Measurements from ENCODE around the gene TDRD3. TPM values are rescaled to one million over a fixed set of nuclear protein-coding genes. Genes with fewer than 3 reads are reported as not detected.
A peak's percentile ranks its signal among the peaks of the same experiment; 100 is the strongest.

TDRD3 gene
- total and polyA plus RNA-seq, 4 donors, result 3.6 to 15.8 (median 6.2) TPM

- no peak for DNase-seq (ENCODE audit: low spot score)
- Histone ChIP-seq H3K4me1 (ENCODE audit: control insufficient read depth in 4 of 4, insufficient read depth in 4 of 4, low read length in 3 of 4) (peaks cover 0 to 19% (median 4%) of the 10 kb centered on the region in 4 donors), H3K9me3 (ENCODE audit: control insufficient read depth in 4 of 4, low read length in 3 of 4) (no peaks in the 10 kb centered on the region), H3K27ac (ENCODE audit: low read depth in 1 of 2, low read length in 2 of 2) (no peak overlapping the region), H3K9ac (ENCODE audit: low read depth in 1 of 2, low read length in 2 of 2) (no peak overlapping the region), H3K27me3 (ENCODE audit: control insufficient read depth in 4 of 4, insufficient read depth in 4 of 4, low read length in 3 of 4) (no peaks in the 10 kb centered on the region), H3K4me3 (ENCODE audit: low read depth in 1 of 3, low read length in 3 of 3) (no peak overlapping the region), H3K36me3 (ENCODE audit: control insufficient read depth in 4 of 4, insufficient read depth in 3 of 4, low read depth in 1 of 4, low read length in 3 of 4) (no peaks in the 10 kb centered on the region)
- no peak for TF ChIP-seq JUND (IDR thresholded peaks at IDR 0.05)
- no peak for TF ChIP-seq HNF4A (conservative IDR thresholded peaks at IDR 0.05)
- no peak for TF ChIP-seq HNF4G (IDR thresholded peaks at IDR 0.05)
- no peak for TF ChIP-seq REST (IDR thresholded peaks at IDR 0.05)
- no peak for TF ChIP-seq RAD21 (IDR thresholded peaks at IDR 0.05)
- TF ChIP-seq RXRA (IDR thresholded peaks at IDR 0.05), result no peak
- WGBS, result 96% methylated on average over 3 of the region's 3 CpGs
These were observed 16.0 kb downstream of the TDRD3 start for GRCh38 chr13:60412909-60413616.

- Histone ChIP-seq H3K27me3 (ENCODE audit: control insufficient read depth in 4 of 4, insufficient read depth in 4 of 4, low read length in 3 of 4) (no peaks in the 10 kb centered on the region), H3K4me1 (ENCODE audit: control insufficient read depth in 4 of 4, insufficient read depth in 4 of 4, low read length in 3 of 4) (peaks cover 0 to 19% (median 3%) of the 10 kb centered on the region in 4 donors), H3K4me3 (ENCODE audit: low read depth in 1 of 3, low read length in 3 of 3) (no peak overlapping the region), H3K27ac (ENCODE audit: low read depth in 1 of 2, low read length in 2 of 2) (peak overlapping the region in 1 of 2 donors; percentile 20), H3K36me3 (ENCODE audit: control insufficient read depth in 4 of 4, insufficient read depth in 3 of 4, low read depth in 1 of 4, low read length in 3 of 4) (no peaks in the 10 kb centered on the region), H3K9ac (ENCODE audit: low read depth in 1 of 2, low read length in 2 of 2) (no peak overlapping the region), H3K9me3 (ENCODE audit: control insufficient read depth in 4 of 4, low read length in 3 of 4) (no peaks in the 10 kb centered on the region)
- DNase-seq (ENCODE audit: low spot score), result no peak
- peak; percentile 28 for TF ChIP-seq SP1 (IDR thresholded peaks at IDR 0.05)
- TF ChIP-seq FOXA2 (IDR thresholded peaks at IDR 0.05), result peak; percentile 25
- no peak for TF ChIP-seq YY1 (IDR thresholded peaks at IDR 0.05)
- TF ChIP-seq HNF4A (conservative IDR thresholded peaks at IDR 0.05), result peak; percentile 18 to 50
These were observed 17.2 kb downstream of the TDRD3 start for GRCh38 chr13:60414177-60414576.

- Histone ChIP-seq H3K9ac (ENCODE audit: low read depth in 1 of 2, low read length in 2 of 2) (no peak overlapping the region), H3K36me3 (ENCODE audit: control insufficient read depth in 4 of 4, insufficient read depth in 3 of 4, low read depth in 1 of 4, low read length in 3 of 4) (no peaks in the 10 kb centered on the region), H3K9me3 (ENCODE audit: control insufficient read depth in 4 of 4, low read length in 3 of 4) (no peaks in the 10 kb centered on the region), H3K27me3 (ENCODE audit: control insufficient read depth in 4 of 4, insufficient read depth in 4 of 4, low read length in 3 of 4) (no peaks in the 10 kb centered on the region), H3K4me3 (ENCODE audit: low read depth in 1 of 3, low read length in 3 of 3) (no peak overlapping the region), H3K4me1 (ENCODE audit: control insufficient read depth in 4 of 4, insufficient read depth in 4 of 4, low read length in 3 of 4) (peaks cover 0 to 10% (median 0%) of the 10 kb centered on the region in 4 donors), H3K27ac (ENCODE audit: low read depth in 1 of 2, low read length in 2 of 2) (no peak overlapping the region)
- TF ChIP-seq SP1 (IDR thresholded peaks at IDR 0.05), result no peak
- TF ChIP-seq YY1 (IDR thresholded peaks at IDR 0.05), result no peak
- no peak for TF ChIP-seq FOXA2 (IDR thresholded peaks at IDR 0.05)
- TF ChIP-seq ZBTB33 (IDR thresholded peaks at IDR 0.05), result no peak
- TF ChIP-seq CTCF (IDR thresholded peaks at IDR 0.05; ENCODE audit: low read depth, low read length, missing input control), result no peak
- TF ChIP-seq MAX (IDR thresholded peaks at IDR 0.05), result no peak
- TF ChIP-seq RXRA (IDR thresholded peaks at IDR 0.05), result no peak
- TF ChIP-seq HNF4G (IDR thresholded peaks at IDR 0.05), result no peak
- TF ChIP-seq NR2F2 (IDR thresholded peaks at IDR 0.05), result no peak
- no peak for TF ChIP-seq ATF3 (IDR thresholded peaks at IDR 0.05)
- 96% methylated on average over 2 of the region's 2 CpGs for WGBS
- no peak for DNase-seq (ENCODE audit: low spot score)
These were observed 20.7 kb downstream of the TDRD3 start for GRCh38 chr13:60417734-60418133.

All from liver (tissue), 9 donors.